HFF-Myc (cell line): ENCODE results near the gene DNAAF1.

Experiments
- DNase-seq: peaks from one replicate; pipeline ENCODE4 v3.0.0-alpha.2; 2011; ENCODE audit warnings: low read depth; ENCODE audit errors: extremely low read depth
- H3K4me3 ChIP-seq: replicated peaks from 2 replicates; pipeline ENCODE4 v1.5.1; 2011; ENCODE audit warnings: low read depth, mild to moderate bottlenecking, control low read depth, low read length
- CTCF ChIP-seq: IDR thresholded peaks from 2 replicates; pipeline ENCODE4 v1.5.1; 2012; ENCODE audit warnings: mild to moderate bottlenecking, low read depth, low read length, control low read depth; ENCODE audit errors: missing control alignments

The DNAAF1 gene

GRCh38 chr16:84179612-84180320 is 34.7 kb downstream of the DNAAF1 start:
- TF ChIP-seq CTCF, result no peak
- no peak for DNase-seq
- H3K4me3 ChIP-seq, result no peak overlapping the region

DNA sequence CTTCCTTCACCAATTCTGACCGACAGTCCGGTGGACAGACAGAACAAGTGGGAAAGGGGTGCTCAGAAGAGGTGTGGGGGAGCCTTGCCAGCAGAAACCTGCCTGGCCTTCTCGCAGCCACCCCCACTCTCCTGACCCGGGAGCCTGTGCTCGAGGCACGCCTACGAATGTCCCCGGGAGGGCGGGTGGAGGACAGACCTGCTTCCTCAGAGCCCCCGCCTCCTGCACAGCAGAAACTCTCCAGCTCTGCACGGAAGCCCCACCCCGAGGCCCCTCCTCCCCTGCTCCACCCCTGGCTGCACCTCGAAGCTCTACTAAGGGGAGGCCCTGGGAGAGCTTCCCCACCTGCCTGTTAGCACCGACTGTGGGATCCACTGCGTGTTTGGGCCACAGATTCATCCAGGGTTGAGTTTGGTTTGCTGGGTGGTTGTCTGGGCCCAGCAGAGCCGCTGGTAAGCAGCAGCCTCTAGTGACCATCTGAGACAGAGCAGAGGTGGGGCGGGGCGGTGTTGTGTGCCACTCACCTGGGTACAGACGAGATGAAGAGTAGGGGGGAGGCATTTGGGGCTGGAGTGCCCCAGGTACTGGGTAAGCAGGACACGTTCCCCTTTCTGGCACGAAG is 35.5 kb downstream of the DNAAF1 start:
- H3K4me3 ChIP-seq, result no peak overlapping the region
- TF ChIP-seq CTCF, result no peak
- no peak for DNase-seq

GRCh38 chr16:84181144-84181915 is 36.2 kb downstream of the DNAAF1 start:
- no peak overlapping the region for H3K4me3 ChIP-seq
- DNase-seq, result no peak
- no peak for TF ChIP-seq CTCF

GRCh38 chr16:84182104-84182503 is 37.0 kb downstream of the DNAAF1 start:
- no peak for DNase-seq
- TF ChIP-seq CTCF, result no peak
- H3K4me3 ChIP-seq, result no peak overlapping the region

- H3K4me3 ChIP-seq, result no peak overlapping the region
- no peak for TF ChIP-seq CTCF
- DNase-seq, result no peak
Measured at GRCh38 chr16:84182680-84183571, 37.8 kb downstream of the DNAAF1 start.

- no peak for DNase-seq
- no peak overlapping the region for H3K4me3 ChIP-seq
- no peak for TF ChIP-seq CTCF
Measured at GRCh38 chr16:84183572-84183875, 38.4 kb downstream of the DNAAF1 start.
